ENCODE results near the gene MTHFS.

- TF ChIP-seq, protein P1, sequence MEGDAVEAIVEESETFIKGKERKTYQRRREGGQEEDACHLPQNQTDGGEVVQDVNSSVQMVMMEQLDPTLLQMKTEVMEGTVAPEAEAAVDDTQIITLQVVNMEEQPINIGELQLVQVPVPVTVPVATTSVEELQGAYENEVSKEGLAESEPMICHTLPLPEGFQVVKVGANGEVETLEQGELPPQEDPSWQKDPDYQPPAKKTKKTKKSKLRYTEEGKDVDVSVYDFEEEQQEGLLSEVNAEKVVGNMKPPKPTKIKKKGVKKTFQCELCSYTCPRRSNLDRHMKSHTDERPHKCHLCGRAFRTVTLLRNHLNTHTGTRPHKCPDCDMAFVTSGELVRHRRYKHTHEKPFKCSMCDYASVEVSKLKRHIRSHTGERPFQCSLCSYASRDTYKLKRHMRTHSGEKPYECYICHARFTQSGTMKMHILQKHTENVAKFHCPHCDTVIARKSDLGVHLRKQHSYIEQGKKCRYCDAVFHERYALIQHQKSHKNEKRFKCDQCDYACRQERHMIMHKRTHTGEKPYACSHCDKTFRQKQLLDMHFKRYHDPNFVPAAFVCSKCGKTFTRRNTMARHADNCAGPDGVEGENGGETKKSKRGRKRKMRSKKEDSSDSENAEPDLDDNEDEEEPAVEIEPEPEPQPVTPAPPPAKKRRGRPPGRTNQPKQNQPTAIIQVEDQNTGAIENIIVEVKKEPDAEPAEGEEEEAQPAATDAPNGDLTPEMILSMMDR (IDR thresholded peaks at IDR 0.05; ENCODE audit: low read depth, low read length, poor library complexity, severe bottlenecking) = no peak
- TF ChIP-seq EZH2phosphoT487 (IDR thresholded peaks at IDR 0.05; ENCODE audit: borderline replicate concordance, low read length) = no peak
Measured at GRCh38 chr15:79939399-79939798, 42.6 kb upstream of the MTHFS start.

Data from DOHH2 (cell line).